ENCODE results near the gene SH2D3C.

The SH2D3C gene

GRCh38 chr9:127722055-127722745 is 56.3 kb downstream of the SH2D3C start:
- TF ChIP-seq, protein P1, sequence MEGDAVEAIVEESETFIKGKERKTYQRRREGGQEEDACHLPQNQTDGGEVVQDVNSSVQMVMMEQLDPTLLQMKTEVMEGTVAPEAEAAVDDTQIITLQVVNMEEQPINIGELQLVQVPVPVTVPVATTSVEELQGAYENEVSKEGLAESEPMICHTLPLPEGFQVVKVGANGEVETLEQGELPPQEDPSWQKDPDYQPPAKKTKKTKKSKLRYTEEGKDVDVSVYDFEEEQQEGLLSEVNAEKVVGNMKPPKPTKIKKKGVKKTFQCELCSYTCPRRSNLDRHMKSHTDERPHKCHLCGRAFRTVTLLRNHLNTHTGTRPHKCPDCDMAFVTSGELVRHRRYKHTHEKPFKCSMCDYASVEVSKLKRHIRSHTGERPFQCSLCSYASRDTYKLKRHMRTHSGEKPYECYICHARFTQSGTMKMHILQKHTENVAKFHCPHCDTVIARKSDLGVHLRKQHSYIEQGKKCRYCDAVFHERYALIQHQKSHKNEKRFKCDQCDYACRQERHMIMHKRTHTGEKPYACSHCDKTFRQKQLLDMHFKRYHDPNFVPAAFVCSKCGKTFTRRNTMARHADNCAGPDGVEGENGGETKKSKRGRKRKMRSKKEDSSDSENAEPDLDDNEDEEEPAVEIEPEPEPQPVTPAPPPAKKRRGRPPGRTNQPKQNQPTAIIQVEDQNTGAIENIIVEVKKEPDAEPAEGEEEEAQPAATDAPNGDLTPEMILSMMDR (conservative IDR thresholded peaks at IDR 0.05; ENCODE audit: low read depth, low read length) = no peak
- Histone ChIP-seq H3K4me1 (ENCODE audit: low read depth, poor library complexity, severe bottlenecking) (no peaks in the 10 kb centered on the region), H3K4me2 (no peak overlapping the region), H2AFZ (ENCODE audit: low read depth) (no peak overlapping the region), H3K36me3 (ENCODE audit: insufficient read depth) (no peaks in the 10 kb centered on the region), H3K79me2 (ENCODE audit: insufficient read depth, low read depth) (no peaks in the 10 kb centered on the region), H3K4me3 (IDR thresholded peaks at IDR 0.05; ENCODE audit: insufficient read depth, low read depth, low read length) (no peak overlapping the region), H3K27ac (no peak overlapping the region), H3K9ac (no peak overlapping the region), H4K20me1 (ENCODE audit: insufficient read depth) (no peaks in the 10 kb centered on the region), H3K27me3 (ENCODE audit: insufficient read depth, low read depth) (no peaks in the 10 kb centered on the region)

GRCh38 chr9:127721391-127721821 is 57.1 kb downstream of the SH2D3C start:
- Histone ChIP-seq H3K4me2 (no peak overlapping the region), H3K27ac (no peak overlapping the region), H3K27me3 (ENCODE audit: insufficient read depth, low read depth) (no peaks in the 10 kb centered on the region), H3K4me3 (IDR thresholded peaks at IDR 0.05; ENCODE audit: insufficient read depth, low read depth, low read length) (no peak overlapping the region), H3K9ac (no peak overlapping the region), H3K4me1 (ENCODE audit: low read depth, poor library complexity, severe bottlenecking) (no peaks in the 10 kb centered on the region), H4K20me1 (ENCODE audit: insufficient read depth) (no peaks in the 10 kb centered on the region), H3K79me2 (ENCODE audit: insufficient read depth, low read depth) (no peaks in the 10 kb centered on the region), H3K36me3 (ENCODE audit: insufficient read depth) (no peaks in the 10 kb centered on the region), H2AFZ (ENCODE audit: low read depth) (no peak overlapping the region)
- TF ChIP-seq, protein P1 (conservative IDR thresholded peaks at IDR 0.05; ENCODE audit: low read depth, low read length) = no peak

- H2AFZ ChIP-seq (ENCODE audit: low read depth) = no peak overlapping the region
Observed at GRCh38 chr9:127720865-127721227, 57.6 kb downstream of the SH2D3C start.

GRCh38 chr9:127720031-127720864 is 58.2 kb downstream of the SH2D3C start:
- peaks cover 5% of the 10 kb centered on the region for H3K4me1 ChIP-seq (ENCODE audit: low read depth, poor library complexity, severe bottlenecking)
- no peak overlapping the region for H3K4me2 ChIP-seq
- H3K79me2 ChIP-seq (ENCODE audit: insufficient read depth, low read depth) = no peaks in the 10 kb centered on the region
- no peak overlapping the region for H3K4me3 ChIP-seq (IDR thresholded peaks at IDR 0.05; ENCODE audit: insufficient read depth, low read depth, low read length)
- H2AFZ ChIP-seq (ENCODE audit: low read depth) = no peak overlapping the region
- no peak overlapping the region for H3K27ac ChIP-seq
- H3K9ac ChIP-seq = no peak overlapping the region
- H3K36me3 ChIP-seq (ENCODE audit: insufficient read depth) = no peaks in the 10 kb centered on the region
- TF ChIP-seq, protein P1 (conservative IDR thresholded peaks at IDR 0.05; ENCODE audit: low read depth, low read length) = no peak
- no peaks in the 10 kb centered on the region for H3K27me3 ChIP-seq (ENCODE audit: insufficient read depth, low read depth)
- no peaks in the 10 kb centered on the region for H4K20me1 ChIP-seq (ENCODE audit: insufficient read depth)

More at GRCh38 chr9:127720865-127721227, 57.6 kb downstream of the SH2D3C start:
- no peak overlapping the region for H3K27ac ChIP-seq
- H3K4me3 ChIP-seq (IDR thresholded peaks at IDR 0.05; ENCODE audit: insufficient read depth, low read depth, low read length) = no peak overlapping the region
- H3K36me3 ChIP-seq (ENCODE audit: insufficient read depth) = no peaks in the 10 kb centered on the region
- H4K20me1 ChIP-seq (ENCODE audit: insufficient read depth) = no peaks in the 10 kb centered on the region
- H3K4me1 ChIP-seq (ENCODE audit: low read depth, poor library complexity, severe bottlenecking) = peaks cover 5% of the 10 kb centered on the region
- TF ChIP-seq, protein P1 (conservative IDR thresholded peaks at IDR 0.05; ENCODE audit: low read depth, low read length) = no peak
- H3K9ac ChIP-seq = no peak overlapping the region
- no peak overlapping the region for H3K4me2 ChIP-seq
- H3K79me2 ChIP-seq (ENCODE audit: insufficient read depth, low read depth) = no peaks in the 10 kb centered on the region
- no peaks in the 10 kb centered on the region for H3K27me3 ChIP-seq (ENCODE audit: insufficient read depth, low read depth)
